ENCODE results near the gene NCOA3. TPM values are rescaled to one million over a fixed set of nuclear protein-coding genes. Genes with fewer than 3 reads are reported as not detected.

NCOA3 gene
- total and polyA plus RNA-seq, 12 donors = 8.0 to 30.2 (median 21.4) TPM

- Histone ChIP-seq H3K4me1 (peaks cover 0 to 16% (median 9%) of the 10 kb centered on the region in 9 donors), H3K9me3 (no peaks in the 10 kb centered on the region), H3K27me3 (no peaks in the 10 kb centered on the region), H3K27ac (peak overlapping the region; percentile 32 to 75 (median 60)), H3K36me3 (no peaks in the 10 kb centered on the region), H3K4me3 (no peak overlapping the region)
- TF ChIP-seq, protein P1, sequence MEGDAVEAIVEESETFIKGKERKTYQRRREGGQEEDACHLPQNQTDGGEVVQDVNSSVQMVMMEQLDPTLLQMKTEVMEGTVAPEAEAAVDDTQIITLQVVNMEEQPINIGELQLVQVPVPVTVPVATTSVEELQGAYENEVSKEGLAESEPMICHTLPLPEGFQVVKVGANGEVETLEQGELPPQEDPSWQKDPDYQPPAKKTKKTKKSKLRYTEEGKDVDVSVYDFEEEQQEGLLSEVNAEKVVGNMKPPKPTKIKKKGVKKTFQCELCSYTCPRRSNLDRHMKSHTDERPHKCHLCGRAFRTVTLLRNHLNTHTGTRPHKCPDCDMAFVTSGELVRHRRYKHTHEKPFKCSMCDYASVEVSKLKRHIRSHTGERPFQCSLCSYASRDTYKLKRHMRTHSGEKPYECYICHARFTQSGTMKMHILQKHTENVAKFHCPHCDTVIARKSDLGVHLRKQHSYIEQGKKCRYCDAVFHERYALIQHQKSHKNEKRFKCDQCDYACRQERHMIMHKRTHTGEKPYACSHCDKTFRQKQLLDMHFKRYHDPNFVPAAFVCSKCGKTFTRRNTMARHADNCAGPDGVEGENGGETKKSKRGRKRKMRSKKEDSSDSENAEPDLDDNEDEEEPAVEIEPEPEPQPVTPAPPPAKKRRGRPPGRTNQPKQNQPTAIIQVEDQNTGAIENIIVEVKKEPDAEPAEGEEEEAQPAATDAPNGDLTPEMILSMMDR (IDR thresholded peaks at IDR 0.05) = no peak
- peak in 1 of 2 donors; percentile 32 for DNase-seq
- intact Hi-C loops (cut with DNase I) = loop anchor here in 2 of 10 donors (5.0 to 10.0 kb wide), 2 partner anchors 65 to 67 kb away; no protein-coding TSS in a partner anchor
- peak; percentile 43 to 91 (median 84) for ATAC-seq
Observed at GRCh38 chr20:47479506-47479905, 22.2 kb upstream of the NCOA3 start.

DNA sequence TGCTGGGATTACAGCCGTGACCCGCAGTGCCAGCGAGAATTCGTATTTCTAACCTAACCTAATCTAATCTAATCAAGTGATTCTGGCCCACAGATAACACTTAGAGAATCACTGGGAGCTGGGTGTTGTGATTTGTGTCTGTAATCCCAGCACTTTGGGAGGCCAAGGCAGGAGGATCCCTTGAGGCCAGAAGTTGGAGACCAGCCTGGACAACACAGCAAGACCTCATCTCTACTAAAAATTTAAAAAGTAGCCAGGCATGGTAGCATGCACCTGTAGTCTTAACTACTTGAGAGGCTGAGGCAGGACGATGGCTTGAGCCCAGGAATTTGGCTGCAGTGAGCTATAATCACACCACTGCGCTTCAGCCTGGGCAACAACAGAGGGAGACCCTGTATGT lies 21.4 kb upstream of the NCOA3 start:
- H3K27ac ChIP-seq = peak overlapping the region in 6 of 10 donors; percentile 32 to 69 (median 59)
- H3K27me3 ChIP-seq = no peaks in the 10 kb centered on the region
- WGBS, 2 donors = 86 to 91% methylated on average over 6 of the region's 6 CpGs
- H3K4me3 ChIP-seq = no peak overlapping the region
- H3K36me3 ChIP-seq = no peaks in the 10 kb centered on the region
- TF ChIP-seq, protein P1 (IDR thresholded peaks at IDR 0.05) = no peak
- H3K9me3 ChIP-seq = no peaks in the 10 kb centered on the region
- ATAC-seq (no peak), DNase-seq (no peak)
- intact Hi-C loops (cut with DNase I) = no loop called here
- H3K4me1 ChIP-seq = peaks cover 0 to 16% (median 9%) of the 10 kb centered on the region in 9 donors

DNA sequence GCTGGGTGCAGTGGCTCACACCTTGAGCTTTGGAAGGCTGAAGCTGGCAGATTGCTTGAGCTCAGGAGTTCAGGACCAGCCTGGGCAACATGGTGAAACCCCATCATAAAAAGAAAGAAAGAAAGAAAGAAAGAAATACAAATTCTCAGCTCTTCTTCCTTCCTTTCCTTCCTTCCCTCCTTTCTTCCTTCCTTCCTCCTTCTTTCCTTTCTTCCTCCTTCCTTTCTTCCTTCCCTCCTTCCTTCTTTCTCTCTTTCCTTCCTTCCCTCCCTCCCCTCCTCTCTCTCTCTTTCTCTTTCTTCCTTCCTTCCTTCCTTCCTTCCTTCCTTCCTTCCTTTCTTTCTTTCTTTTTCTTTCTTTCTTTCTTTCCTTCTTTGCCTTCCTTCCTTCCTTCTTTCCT lies 21.0 kb upstream of the NCOA3 start:
- Histone ChIP-seq H3K9me3 (no peaks in the 10 kb centered on the region), H3K27ac (peak overlapping the region in 5 of 10 donors; percentile 32 to 69 (median 57)), H3K4me1 (peaks cover 0 to 16% (median 9%) of the 10 kb centered on the region in 9 donors), H3K4me3 (no peak overlapping the region), H3K27me3 (no peaks in the 10 kb centered on the region), H3K36me3 (no peaks in the 10 kb centered on the region)
- intact Hi-C loops (cut with DNase I) = no loop called here
- no peak for ATAC-seq
- TF ChIP-seq, protein P1 (IDR thresholded peaks at IDR 0.05) = no peak
- DNase-seq = no peak

DNA sequence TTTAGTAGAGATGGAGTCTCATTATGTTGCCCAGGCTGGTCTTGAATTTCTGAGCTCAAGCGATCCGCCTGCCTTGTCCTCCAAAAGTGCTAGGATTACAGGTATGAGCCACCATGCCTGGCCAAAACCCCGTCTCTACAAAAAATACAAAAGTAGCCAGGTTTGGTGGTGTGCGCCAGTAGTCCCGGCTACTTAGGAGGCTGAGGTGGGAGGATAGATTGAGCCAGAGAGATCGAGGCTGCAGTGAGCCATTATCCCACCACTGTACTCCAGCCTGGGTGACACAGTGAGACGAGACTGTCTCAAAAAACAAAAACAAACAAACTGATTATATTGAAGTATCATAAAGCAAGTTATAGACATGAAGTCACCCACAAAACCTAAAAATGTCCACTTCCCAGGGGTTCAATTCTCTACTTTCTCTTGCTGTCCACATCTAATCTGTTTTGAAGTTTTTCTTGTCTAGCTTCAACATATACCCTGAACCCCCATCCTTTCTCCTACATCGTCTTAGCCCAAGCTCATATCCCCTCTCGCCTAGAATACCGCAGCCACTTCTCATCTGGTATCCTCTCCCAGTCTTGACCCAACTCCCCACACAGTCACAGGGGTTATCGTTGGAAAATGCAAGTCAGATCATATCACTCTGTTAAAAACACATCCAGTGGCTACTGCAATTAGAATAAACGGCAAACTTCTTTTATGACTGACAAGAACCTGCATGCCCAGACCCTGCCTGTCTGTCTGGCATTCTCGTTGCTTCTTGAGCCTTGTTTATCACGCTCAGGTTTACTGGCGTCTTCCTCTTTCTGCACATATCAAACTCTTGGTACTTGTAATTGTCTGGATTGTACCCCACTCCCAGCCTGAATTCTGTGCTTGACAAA lies 20.1 kb upstream of the NCOA3 start:
- Histone ChIP-seq H3K4me1 (peaks cover 0 to 16% (median 9%) of the 10 kb centered on the region in 9 donors), H3K36me3 (no peaks in the 10 kb centered on the region), H3K9me3 (no peaks in the 10 kb centered on the region), H3K4me3 (no peak overlapping the region), H3K27me3 (no peaks in the 10 kb centered on the region), H3K27ac (no peak overlapping the region)
- ATAC-seq (no peak), DNase-seq (no peak)
- TF ChIP-seq, protein P1 (IDR thresholded peaks at IDR 0.05) = no peak
- 84 to 88% methylated on average over 15 of the region's 15 CpGs for WGBS, 2 donors
- intact Hi-C loops (cut with DNase I) = no loop called here
